ENCODE data around the gene ELMO1.

The ELMO1 gene

GRCh38 chr7:37209195-37209594, 239.5 kb downstream of the ELMO1 start:
- no peak for DNase-seq

GRCh38 chr7:37208528-37208927, 240.1 kb downstream of the ELMO1 start:
- peak; percentile 28 for DNase-seq

GRCh38 chr7:37206192-37206591, 242.5 kb downstream of the ELMO1 start:
- no peak for DNase-seq

- DNase-seq: no peak
These were observed 243.2 kb downstream of the ELMO1 start for GRCh38 chr7:37205451-37205850.

- no peak for DNase-seq
These were observed 246.8 kb downstream of the ELMO1 start for GRCh38 chr7:37201876-37202198.

GRCh38 chr7:37201003-37201875, 247.4 kb downstream of the ELMO1 start:
- peak; percentile 56 for DNase-seq

GRCh38 chr7:37198906-37199485, 249.7 kb downstream of the ELMO1 start:
- DNase-seq: peak; percentile 80

GRCh38 chr7:37198041-37198905, 250.4 kb downstream of the ELMO1 start:
- DNase-seq: peak; percentile 24

- no peak for DNase-seq
These were observed 251.6 kb downstream of the ELMO1 start for GRCh38 chr7:37197108-37197507.

- no peak for DNase-seq
These were observed 252.0 kb downstream of the ELMO1 start for GRCh38 chr7:37196676-37197075.

GRCh38 chr7:37195388-37195787, 253.3 kb downstream of the ELMO1 start:
- DNase-seq: no peak

- no peak for DNase-seq
These were observed 253.7 kb downstream of the ELMO1 start for GRCh38 chr7:37194943-37195342.

GRCh38 chr7:37193775-37194135, 254.9 kb downstream of the ELMO1 start:
- no peak for DNase-seq

- no peak for DNase-seq
These were observed 255.4 kb downstream of the ELMO1 start for GRCh38 chr7:37193087-37193774.

GRCh38 chr7:37191797-37192196, 256.9 kb downstream of the ELMO1 start:
- peak; percentile 56 for DNase-seq

- no peak for DNase-seq
These were observed 261.5 kb downstream of the ELMO1 start for GRCh38 chr7:37187179-37187578.

GRCh38 chr7:37186753-37187152, 261.9 kb downstream of the ELMO1 start:
- no peak for DNase-seq

- no peak for DNase-seq
These were observed 267.1 kb downstream of the ELMO1 start for GRCh38 chr7:37181550-37181932.

- no peak for DNase-seq
These were observed 267.7 kb downstream of the ELMO1 start for GRCh38 chr7:37180828-37181549.

GRCh38 chr7:37176079-37176478, 272.6 kb downstream of the ELMO1 start:
- no peak for DNase-seq

GRCh38 chr7:37174460-37174859, 274.2 kb downstream of the ELMO1 start:
- DNase-seq: no peak

- DNase-seq: no peak
These were observed 275.0 kb downstream of the ELMO1 start for GRCh38 chr7:37173670-37174069.
